CD1c-positive myeloid dendritic cell (primary cell): ENCODE data around the gene FBLN2.

Experiments
- DNase-seq: peaks from one replicate; pipeline ENCODE4 v3.0.0-alpha.2; 2016; ENCODE audit errors: extremely low spot score

Gene FBLN2

GRCh38 chr3:13665582-13666226 is 116.8 kb downstream of the FBLN2 start:
- DNase-seq, result no peak

DNA sequence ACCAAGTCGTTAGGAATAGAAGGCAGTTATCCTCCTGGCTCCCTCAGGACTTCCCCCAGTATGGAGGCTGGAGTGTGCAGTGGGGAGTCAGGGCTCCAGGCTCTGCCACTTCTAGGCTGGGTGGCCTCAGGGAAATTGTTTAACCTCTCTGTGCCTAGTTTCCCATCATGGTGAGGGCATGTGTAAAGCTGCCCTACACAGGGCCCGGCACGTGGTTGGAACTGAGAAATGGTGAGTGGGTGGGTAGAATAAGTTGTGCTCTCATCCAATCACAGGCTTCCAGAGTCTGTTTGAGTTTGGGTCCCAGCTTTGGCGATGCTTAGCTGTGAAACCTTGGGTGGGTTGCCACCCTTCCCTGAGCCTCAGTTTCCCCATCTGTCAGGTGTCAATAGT is 117.3 kb downstream of the FBLN2 start:
- DNase-seq, result no peak

DNA sequence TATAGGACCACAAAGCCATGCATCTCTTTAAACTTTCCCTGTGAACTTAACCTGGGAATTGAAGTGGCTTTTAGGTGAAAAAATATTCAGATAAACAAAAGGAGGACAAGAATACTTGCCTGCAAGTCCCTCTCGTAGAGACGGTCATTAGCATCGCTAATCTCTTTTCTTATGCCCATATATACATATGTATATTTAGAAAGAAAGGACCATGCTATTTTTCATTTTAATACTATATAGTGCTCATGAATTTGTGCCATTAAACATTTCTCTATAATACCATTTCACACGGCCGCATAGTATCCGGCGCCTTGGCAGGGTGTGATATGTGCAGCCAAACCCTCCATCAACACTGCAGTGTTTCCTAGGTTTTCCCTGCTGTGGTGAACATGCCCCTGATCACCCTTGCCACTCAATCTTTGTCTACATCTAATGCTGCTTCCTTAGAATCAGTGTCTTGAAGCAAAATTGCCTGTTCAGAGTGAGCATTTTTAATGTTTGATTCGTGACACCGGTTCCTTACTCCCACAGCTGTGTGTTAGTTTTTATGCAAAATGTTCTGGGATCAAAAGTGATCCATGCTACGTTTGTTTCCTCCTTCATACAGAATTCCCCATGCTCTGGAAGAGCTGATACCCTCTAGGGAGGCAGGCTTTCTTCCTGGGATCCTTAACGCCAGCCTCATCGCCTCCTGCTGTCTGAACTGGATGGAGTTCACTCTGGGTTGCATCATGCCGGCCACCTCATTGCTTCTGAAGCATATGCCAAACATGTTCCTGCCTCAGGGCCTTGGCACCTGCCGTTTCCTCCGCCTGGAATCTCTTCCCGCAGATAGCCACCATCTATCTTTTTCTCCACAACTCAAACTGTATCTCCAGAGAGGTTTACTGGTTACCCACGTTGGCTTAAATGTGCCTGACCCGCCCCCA is 118.1 kb downstream of the FBLN2 start:
- DNase-seq, result no peak

DNA sequence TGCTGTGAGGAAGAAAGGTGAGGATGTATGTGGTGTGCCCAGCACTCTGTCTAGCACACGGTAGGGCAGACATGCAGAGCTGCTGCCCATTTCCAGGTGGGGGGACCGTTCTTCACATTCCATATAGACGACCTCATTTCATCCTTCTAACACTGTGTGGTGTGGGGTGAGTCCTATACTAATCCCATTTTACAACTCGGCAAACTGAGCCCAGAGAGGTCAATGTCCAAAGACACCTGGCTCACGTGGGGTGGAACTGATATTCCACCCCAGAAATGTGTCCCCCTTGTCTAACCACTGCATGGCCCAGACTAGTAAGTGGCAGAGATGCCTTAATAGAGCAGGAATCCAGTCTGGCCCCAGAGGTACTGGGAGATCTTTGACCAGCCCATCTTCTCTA is 119.2 kb downstream of the FBLN2 start:
- DNase-seq, result no peak

DNA sequence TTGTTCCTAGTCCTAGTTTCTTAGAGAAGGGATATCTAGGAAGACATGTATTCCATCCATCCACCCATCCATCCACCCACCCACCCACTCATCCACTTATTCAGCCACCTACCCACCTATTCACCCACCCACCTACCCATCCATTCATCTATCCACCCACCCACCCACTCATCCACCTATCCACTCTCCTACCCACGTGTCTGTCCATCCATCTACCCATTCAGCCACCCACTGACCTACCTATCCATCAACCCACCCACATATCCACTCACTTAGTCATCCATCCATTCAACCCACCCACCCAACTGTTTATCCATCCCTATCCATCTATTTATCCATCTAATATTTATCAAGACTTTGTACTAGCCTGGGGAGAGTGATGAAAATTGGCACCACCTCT is 120.5 kb downstream of the FBLN2 start:
- DNase-seq, result no peak

- no peak for DNase-seq
These were observed 121.4 kb downstream of the FBLN2 start for GRCh38 chr3:13670292-13670691.

GRCh38 chr3:13671482-13672233 is 122.7 kb downstream of the FBLN2 start:
- no peak for DNase-seq

GRCh38 chr3:13673207-13673606 is 124.3 kb downstream of the FBLN2 start:
- no peak for DNase-seq

DNA sequence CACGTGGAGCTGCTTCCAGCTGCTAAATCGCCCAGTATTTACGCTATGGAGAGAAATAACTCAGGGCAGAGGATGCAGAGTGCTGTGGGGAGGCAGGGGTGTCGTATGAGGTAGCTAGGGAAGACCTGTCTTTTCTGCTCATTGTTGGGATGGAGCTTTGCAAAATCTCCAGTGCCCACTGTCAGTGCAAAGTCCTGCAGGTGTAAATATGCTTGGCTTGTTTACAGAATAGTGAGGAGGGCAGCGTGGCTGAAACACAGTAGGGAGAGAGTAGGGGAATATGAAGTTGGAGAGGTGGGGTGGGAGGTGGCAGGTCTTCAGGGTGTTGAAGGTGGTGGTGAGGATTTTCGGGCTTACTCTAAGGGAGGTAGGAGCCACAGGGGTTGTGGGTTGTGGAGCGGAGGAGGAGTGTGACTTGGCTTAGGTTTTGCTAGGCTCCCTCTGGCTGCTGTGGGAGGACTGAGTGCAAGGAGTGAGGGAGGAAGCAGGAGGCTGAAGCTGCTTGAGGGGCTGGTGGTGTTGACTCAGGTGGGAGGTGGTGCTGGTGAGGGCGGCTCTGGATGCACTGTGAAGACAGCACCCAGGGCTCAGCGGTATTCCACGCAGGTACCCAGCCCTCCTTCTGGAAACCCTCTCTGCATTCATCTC is 125.7 kb downstream of the FBLN2 start:
- DNase-seq, result no peak

- no peak for DNase-seq
These were observed 127.6 kb downstream of the FBLN2 start for GRCh38 chr3:13676356-13677017.

DNA sequence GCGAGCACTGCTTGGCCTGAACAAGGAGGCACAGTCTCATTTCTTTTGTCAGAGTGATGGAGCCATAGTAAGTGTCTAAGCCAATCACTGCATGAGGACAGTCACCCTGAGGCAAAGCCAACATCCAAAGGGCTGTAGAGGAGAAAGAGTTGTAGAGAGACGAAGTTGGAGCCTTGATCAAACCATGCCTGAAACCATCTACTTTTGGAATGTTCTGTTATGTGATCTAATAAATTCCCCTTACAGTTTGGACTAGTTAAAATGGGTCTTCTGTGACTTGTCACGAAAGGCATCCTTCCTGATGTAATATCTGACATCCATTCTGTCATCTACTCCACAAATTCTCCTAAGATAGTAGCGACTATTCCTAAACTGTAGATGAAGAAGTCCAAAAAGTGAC is 128.3 kb downstream of the FBLN2 start:
- DNase-seq, result no peak

DNA sequence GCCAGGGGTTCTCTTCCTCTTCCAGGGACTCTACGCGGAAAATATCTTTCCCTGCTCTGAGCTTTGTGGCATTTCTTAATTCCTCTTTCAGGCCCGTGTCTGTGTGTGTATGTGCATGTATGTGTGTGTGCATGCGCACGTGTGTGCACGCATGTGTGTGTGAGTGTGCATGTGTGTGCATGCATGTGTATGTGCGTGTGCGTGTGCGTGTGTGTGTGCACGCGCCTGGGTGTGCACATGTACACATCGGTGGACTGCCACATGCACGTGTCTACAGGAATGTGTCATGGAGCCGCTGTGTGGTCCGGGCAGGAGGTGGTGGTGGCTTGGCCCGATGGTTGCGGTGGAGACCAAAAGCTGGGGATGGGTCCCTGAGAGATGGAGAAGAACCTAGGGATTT is 133.0 kb downstream of the FBLN2 start:
- no peak for DNase-seq

GRCh38 chr3:13682331-13683013 is 133.5 kb downstream of the FBLN2 start:
- DNase-seq, result no peak

DNA sequence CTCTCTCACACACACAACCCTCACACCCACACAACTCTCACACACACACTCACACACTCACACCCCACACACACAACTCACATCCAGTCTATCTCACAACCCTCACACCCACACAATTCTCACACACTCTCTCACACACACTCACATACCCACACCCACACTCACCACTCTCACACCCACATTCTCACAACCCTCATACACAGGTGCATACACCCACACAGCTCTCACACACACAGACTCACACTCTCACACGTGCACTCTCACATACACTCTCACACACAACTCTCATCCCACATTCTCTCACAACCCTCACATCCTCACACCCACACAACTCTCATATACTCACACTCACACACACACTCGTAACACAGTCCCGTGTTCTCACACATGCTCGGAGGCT is 134.4 kb downstream of the FBLN2 start:
- no peak for DNase-seq

- no peak for DNase-seq
These were observed 134.8 kb downstream of the FBLN2 start for GRCh38 chr3:13683772-13684171.

GRCh38 chr3:13684350-13684749 is 135.4 kb downstream of the FBLN2 start:
- no peak for DNase-seq

DNA sequence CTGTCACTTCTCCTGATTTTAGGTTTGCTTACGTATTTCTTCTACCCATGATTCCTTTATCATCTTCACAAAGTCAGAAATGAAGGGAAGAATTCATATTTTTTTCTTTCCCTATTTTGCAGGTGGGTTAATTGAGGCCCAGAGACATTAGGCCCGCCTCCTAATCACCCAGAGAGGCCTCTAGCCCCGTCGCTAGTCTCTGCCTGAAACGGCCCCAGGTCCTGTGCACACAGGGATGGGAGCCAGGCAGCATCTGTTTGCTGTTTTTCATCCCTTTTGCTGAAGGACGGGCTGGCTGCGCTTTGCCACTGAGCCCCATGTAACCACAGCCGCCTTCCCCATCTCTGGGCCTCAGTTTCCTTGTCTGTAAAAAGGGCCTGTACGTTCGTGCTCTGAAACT is 135.9 kb downstream of the FBLN2 start:
- DNase-seq, result no peak

DNA sequence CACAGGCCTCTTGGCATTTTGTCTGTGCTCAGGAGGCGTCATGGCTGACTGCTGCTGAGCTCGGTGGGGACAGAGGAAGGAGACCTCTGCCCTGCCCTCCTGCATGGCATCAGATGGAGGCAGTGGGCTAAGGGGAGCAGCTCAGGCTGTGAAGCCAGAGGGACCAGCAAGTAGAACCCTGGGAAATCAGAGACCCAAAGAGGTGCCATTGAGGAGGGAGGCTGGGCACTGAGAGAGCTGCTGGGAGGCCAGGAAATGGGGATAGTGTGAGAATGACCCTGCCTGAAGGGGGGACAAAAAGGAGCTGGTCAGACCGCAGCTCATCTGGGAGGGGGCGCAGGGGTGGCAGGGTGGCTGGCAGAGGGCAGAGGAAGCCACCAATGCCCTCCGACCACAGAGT is 136.8 kb downstream of the FBLN2 start:
- DNase-seq, result no peak

- DNase-seq, result no peak
These were observed 137.6 kb downstream of the FBLN2 start for GRCh38 chr3:13686367-13687160.

- DNase-seq, result no peak
These were observed 138.6 kb downstream of the FBLN2 start for GRCh38 chr3:13687517-13687943.
